GM18526 (cell line): Measurements from ENCODE around the gene LRRC56.

ENCODE experiments used
- POLR2A ChIP-seq: IDR thresholded peaks from 3 replicates; pipeline ENCODE4 v1.6.1; 2011; ENCODE audit not compliant: insufficient read length; ENCODE audit errors: extremely low read depth

The LRRC56 gene

DNA sequence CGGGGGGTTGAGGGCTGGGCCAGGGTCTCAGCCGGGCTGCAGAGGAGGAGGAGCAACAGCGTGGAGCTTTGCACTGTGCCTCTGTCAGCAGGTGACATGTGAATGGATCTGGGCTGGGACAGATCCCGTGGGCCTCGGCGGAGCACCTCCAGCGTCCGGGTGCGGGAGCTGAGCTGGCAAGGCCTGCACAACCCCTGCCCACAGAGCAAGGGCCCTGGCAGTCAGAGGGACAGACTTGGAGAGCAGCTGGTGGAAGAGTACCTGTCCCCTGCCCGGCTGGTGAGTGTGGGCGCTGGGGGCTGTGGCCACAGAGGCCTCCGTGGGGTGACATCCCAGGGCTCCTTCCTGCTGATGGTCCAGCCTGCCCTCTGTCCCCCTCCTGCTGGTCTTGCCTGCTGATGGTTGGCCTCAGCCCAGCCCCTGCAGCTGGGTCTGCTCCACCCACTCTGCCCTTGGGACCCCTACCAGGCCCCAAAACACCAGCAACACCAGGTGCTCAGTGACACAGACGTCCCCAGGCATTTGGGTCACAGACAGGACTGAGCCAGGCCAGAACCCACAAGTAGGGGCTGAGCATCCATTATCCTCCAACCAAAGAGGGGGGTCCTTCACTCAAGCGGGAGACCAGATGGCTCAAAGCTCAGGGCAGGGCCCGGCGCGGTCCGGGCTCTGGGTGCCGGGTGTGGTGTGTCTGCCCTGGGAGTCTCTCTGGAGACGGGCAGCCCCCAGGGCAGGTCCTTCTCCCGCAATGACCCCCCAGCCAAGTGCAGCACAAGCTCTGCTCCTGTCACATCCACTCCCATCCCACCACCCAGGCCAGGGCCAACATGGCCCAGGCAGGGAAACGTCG, 3.5 kb downstream of the LRRC56 start:
- no peak for TF ChIP-seq POLR2A

DNA sequence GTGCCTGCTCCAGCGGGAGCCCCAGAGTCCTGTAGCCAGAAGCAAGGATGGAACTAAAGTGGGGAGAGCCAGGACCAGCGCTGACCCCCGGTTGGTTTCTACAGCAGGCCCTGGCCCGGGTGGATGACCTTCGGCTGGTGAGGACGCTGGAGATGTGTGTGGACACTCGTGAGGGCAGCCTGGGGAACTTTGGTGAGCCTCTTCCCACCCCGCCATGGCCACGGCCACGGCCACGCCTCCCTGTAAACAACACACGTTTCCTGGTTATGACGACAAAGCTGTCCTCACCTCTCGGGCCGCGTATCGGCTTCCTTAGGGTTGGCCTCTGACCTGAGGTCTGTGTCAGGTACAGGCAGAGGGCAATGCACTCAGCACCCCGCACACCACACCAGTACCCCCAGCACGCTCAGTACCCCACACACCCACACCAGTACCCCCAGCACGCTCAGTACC, 4.1 kb downstream of the LRRC56 start:
- TF ChIP-seq POLR2A: no peak

DNA sequence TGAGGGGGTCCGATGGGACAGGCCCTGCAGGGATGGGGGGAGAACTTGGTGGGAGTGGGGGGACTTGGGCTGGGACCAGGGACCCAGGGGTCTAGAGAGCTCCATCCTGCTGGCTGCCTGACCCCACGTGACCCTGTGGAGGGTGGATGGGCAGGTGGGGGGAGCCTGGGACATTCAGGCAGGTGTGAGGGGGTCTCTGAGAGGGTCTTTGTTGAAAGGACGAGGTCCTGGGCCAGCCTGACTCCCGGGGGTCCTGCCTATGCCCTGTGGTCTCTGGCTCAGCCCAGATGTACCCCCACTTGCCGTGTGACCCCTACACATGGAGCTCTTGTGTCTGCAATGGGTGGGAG, 7.5 kb downstream of the LRRC56 start:
- TF ChIP-seq POLR2A: no peak

DNA sequence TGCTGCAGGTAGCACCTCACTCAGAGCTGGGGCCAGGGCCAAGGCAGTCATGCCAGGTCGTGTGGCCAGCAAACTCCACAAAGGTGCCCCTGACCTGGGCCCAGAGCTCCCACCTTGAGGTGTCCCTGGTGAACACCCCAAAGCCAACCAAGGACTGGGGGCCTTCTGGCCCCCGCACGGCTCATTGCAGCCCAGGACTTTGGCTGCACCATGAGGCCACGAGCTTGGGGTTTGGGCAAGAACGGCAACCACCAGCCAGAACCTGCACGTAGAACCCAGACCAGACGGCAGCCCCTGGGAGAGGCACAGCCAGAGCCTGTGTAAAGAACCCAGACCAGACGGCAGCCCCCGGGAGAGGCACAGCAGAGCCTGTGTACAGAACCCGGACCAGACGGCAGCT, 7.8 kb downstream of the LRRC56 start:
- TF ChIP-seq POLR2A: no peak

DNA sequence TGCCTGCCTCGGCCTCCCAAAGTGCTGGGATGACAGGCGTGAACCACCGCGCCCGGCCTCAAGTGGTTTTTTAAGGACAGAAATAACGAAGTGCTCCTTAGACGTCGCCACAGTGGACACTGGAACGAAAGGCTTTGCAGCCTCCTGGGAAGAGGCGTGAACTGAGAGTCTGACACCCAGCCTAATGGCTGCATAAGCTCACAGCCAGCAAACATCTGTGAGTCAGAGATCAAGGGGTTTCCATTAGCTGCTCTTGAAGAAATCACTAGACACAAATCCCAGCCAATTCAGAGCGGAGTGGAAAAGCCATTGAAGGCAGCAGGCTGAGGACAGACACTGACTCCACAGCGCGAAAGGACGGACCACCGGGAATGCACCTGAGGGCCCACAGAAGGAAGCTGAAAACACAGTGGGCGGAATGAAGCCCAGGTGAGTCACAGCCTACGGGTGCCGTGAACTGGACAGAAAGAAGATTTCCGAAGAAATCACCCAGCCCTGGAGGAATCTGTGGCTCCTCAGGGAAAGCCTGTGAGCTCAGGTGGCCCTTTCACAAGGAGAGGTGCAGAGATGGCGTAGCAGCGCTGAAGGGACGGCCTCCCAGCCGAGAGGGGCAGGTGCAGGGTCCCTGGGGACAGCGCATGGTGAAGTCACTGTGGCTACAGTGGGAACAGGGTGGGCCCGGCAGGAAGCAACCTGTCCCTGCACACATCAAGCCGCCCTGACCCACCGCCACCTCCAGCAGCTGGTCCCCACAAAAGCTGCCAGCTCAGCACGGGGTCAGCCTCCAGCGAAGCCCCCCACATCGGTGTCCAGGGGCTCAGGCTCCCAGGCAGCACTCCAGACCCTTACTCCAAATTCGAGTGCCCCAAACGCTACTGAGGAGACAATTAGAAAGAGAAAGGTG, 11.6 kb downstream of the LRRC56 start:
- TF ChIP-seq POLR2A: no peak

DNA sequence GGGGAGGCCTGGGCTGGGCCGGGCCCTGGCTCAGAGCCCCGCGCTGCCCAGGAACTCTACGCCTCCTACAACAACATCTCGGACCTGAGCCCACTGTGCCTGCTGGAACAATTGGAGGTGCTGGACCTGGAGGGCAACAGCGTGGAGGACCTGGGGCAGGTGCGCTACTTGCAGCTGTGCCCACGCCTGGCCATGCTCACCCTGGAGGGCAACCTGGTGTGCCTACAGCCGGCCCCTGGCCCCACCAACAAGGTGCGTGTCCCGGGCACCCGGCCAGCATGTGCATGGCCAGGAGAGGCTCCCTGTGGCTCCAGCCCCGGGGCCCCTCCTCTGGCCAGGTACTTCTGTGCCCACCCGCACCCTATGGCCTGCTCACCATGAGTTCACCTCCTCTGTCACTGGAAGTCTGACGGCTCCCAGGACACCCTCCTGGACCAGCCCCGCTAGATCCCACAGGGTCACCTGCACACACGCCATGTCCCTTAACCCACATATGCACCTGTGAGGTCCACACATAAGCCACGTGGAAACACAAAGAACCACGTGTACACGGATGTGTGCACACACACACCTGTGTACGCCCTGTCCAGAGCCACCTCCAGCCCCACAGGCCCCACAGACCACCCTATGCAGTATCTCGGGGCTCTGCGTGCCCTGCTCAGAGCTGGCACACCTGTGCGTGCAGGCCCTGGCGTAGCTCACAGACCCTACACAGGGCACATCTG, 12.9 kb downstream of the LRRC56 start:
- no peak for TF ChIP-seq POLR2A

DNA sequence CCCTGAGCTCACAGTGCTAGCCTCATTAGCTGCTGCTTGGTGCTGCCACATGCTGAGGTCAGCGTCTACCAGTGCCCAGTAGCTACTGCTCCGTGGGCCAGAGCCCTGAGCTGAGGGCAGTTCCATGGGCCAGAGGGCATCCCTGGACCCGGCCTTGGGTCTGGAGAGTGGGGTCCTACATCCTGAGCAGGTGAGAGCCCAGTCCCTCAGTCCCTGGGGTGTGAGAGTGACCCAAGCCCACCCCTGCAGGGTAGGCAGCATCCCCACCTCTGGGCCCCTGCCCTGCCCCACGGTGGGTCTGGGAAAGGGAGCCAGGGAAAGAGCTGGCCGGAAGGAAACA, 13.4 kb downstream of the LRRC56 start:
- TF ChIP-seq POLR2A: no peak

DNA sequence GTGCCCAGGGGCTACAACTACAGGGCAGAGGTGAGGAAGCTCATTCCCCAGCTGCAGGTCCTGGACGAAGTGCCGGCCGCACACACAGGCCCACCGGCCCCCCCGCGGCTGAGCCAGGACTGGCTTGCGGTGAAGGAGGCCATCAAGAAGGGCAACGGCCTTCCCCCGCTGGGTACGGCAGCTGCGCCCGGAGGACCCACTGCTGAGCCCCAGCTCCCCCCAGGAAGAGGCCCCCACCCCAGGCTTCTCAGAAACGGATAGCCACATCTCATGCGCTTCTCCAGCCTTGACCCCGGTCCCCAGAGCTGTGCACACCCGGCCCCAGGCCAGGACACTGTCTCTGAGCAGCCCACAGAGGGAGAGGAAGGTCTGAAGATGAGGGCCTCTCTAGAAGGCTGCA, 13.8 kb downstream of the LRRC56 start:
- TF ChIP-seq POLR2A: no peak

DNA sequence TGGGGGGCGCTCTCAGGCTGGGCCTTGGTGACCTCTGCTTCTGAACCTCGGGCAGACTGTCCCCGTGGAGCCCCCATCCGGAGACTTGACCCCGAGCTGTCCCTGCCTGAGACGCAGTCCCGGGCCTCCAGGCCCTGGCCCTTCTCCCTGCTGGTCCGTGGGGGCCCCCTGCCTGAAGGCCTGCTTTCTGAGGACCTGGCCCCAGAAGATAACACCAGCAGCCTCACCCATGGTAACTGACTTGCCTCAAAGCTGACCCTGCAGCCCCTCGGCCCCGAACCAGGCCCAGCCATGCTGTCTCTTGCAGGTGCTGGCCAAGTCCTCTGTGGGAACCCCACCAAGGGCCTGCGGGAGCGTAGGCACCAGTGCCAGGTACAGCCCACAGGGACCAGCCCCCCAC, 14.3 kb downstream of the LRRC56 start:
- no peak for TF ChIP-seq POLR2A

DNA sequence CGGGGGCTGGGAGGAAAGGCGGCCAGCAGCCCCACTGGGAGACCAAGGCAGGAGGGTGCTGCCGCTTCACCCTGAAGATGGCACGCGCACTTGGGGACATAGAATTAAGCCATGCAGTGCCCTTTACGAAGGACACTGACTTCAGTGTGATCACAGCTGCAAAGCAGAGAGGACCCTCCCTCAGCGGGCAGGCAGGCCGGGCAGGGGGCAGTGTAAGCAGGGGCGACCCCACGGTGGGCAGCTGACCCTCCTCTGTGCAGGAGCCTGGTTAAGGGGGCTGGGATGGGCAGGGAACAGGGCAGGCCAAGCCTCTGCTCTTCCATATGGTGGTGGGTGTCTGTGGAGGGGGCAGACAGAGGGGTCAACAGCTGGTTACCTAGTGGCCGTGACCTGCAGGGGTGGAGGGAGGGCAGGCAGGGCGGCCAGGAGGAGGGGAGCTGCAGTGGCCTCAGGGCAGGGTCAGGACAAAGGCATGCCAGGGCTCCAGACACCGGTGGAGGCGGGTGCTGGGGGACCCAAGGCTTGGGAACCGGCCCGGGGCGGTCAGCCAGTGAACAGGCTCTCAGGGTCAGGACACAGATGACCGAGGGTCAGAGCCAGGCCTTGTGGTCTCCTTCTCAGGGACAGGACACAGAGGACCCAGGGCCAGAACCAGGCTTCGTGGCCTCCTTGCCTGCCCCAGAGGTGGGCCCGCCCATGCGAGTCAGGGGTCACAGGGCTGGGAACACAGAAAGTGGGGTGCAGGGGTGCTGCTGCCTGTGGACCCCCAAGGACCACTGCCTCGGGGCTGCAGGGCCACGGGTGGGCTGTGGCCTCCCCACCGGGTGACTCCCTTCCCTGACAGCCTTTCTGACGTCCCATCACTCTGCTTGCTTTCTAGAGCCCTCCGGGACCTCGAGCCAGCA, 16.0 kb downstream of the LRRC56 start:
- no peak for TF ChIP-seq POLR2A

DNA sequence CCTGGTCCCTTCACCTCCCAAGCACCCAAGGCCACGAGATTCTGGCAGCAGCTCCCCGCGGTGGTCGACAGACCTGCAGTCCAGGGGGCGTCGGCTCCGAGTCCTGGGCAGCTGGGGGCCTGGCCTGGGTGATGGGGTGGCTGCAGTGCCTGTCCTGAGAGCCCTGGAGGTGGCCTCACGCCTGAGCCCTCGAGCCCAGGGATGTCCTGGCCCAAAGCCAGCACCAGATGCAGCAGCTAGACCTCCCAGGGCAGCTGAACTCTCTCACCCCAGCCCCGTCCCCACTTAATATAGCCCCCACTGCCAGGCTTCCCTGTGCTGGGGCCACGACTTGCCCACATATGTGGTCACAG, 16.6 kb downstream of the LRRC56 start:
- no peak for TF ChIP-seq POLR2A

DNA sequence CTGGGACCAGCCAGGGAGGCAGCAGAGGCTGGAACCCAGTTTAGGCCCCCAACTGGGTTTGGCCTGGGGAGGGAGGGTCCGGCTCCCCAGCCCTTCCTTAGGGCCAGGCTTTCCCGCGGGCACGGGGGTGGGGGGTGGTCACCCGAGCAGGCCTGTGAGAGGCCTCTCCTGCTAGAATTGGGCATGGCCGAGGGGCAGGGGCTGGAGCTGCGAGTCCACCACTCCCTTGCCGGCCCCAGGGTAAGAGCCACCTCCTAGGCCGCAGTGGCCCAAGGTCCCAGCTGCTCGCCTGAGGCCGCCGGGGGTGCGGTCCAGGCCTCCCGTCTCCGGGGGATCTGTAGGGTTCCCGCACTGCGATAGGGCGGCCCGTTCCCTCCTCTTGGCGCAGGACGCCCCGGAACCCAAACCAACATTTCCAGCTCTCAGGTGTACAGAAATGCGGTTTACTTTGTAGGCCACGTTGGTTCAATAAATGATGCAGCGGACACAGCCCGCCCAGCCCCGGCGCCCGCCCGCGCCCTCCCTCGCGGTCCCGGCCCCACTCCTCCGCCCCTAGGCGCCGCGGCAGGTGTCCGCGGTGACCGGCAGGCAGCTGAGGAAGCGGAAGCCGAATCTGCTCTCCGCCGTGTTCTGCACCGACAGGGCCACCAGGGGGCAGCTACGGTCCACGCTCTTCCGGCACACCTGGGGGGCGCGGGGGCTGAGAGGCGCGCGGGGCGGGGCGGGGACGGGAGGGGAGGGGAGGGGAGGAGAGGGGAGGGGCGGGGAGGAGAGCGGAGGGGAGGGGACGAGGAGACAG, 17.3 kb downstream of the LRRC56 start:
- TF ChIP-seq POLR2A: no peak

DNA sequence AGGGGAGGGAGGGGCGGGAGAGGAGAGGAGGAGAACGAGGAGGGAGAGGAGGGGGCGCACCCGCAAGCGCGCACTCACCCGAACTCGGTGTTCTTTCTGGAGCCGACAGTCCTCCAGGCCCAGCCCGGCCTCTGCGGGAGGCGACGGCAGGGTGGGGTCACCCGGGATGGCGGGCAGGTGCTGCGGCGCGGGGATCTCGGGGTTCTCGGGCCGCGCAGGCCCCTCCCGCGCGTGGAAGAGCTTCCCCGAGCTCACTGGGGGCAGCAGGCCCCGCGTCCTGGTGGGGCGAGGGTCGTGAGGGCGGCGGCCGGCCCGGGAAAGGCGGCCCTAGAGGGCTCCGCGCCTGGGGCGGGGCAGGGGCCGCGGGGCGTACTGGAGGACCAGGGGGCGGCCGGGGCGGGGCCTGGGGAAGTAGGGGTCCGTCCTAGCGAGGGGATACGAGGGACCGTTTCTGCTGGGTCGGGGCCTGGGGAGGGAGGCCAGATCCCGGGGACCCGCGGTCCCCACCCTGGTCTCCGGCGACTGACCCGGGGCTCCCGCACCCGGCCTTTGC, 18.0 kb downstream of the LRRC56 start:
- no peak for TF ChIP-seq POLR2A
